ENCODE results near the gene ZNF217.

- TF ChIP-seq POLR2A (IDR thresholded peaks at IDR 0.05) (peak in 1 of 2 donors; percentile 33), CTCF (IDR thresholded peaks at IDR 0.05) (no peak)
Measured at GRCh38 chr20:53594068-53595017, 704 bp upstream of the ZNF217 start.
